ENCODE data around the gene MEF2D.

The MEF2D gene

DNA sequence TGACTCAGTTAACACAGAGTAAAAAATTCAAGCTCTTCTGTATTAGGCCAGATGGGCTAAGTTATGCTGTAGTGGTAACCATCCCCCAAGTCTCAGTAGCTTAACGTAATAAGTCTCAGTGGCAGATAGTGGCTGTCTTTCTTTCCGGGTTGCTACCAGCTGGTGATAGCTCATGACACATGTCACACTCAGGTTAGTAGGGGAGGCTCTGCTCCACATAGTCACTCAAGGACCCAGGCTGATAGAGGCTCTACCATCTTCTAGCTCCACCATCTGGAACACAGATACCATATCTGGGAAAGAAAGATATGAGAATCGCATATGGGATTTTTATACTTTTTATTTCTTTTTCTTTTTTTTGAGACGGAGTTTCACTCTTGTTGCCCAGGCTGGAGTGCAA is 16.2 kb upstream of the MEF2D start:
- in situ Hi-C loops (cut with HindIII; ENCODE audit: low pct_ligation_motif_present, low sequenced_read_pairs): no loop called here
- no peak for DNase-seq
- H3K4me3 ChIP-seq (ENCODE audit: low read depth, low read length): no peak overlapping the region

DNA sequence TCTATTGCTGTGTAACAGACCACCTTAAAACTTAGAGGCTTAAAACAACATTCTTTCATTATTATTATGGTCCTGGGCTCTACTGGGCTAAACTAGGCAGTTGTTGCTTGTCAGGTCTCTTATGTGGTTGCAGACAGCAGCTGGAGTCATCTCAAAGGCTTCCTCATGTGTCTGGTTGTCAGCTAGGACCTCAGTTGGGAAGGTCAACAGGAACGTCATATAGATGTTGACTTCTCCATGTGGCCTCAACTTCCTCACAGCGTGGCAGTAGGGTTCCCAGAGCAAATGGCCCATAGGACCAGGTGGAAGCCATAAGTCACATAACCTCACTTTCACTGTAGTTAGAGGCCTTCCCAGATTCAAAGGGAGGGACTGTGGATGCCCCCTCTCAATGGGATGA is 15.4 kb upstream of the MEF2D start:
- H3K4me3 ChIP-seq (ENCODE audit: low read depth, low read length): no peak overlapping the region
- TF ChIP-seq, protein P1, sequence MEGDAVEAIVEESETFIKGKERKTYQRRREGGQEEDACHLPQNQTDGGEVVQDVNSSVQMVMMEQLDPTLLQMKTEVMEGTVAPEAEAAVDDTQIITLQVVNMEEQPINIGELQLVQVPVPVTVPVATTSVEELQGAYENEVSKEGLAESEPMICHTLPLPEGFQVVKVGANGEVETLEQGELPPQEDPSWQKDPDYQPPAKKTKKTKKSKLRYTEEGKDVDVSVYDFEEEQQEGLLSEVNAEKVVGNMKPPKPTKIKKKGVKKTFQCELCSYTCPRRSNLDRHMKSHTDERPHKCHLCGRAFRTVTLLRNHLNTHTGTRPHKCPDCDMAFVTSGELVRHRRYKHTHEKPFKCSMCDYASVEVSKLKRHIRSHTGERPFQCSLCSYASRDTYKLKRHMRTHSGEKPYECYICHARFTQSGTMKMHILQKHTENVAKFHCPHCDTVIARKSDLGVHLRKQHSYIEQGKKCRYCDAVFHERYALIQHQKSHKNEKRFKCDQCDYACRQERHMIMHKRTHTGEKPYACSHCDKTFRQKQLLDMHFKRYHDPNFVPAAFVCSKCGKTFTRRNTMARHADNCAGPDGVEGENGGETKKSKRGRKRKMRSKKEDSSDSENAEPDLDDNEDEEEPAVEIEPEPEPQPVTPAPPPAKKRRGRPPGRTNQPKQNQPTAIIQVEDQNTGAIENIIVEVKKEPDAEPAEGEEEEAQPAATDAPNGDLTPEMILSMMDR (IDR thresholded peaks at IDR 0.05; ENCODE audit: low read depth, low read length, missing control alignments): no peak
- in situ Hi-C loops (cut with HindIII; ENCODE audit: low pct_ligation_motif_present, low sequenced_read_pairs): no loop called here

More for the DNA sequence above, 16.2 kb upstream of the MEF2D start:
- H3K36me3 ChIP-seq (replicated peaks): no peaks in the 10 kb centered on the region
- TF ChIP-seq, protein P1 (IDR thresholded peaks at IDR 0.05; ENCODE audit: low read depth, low read length, missing control alignments): no peak
- H3K27ac ChIP-seq: no peak overlapping the region
- H3K27me3 ChIP-seq (replicated peaks): no peaks in the 10 kb centered on the region

DNA sequence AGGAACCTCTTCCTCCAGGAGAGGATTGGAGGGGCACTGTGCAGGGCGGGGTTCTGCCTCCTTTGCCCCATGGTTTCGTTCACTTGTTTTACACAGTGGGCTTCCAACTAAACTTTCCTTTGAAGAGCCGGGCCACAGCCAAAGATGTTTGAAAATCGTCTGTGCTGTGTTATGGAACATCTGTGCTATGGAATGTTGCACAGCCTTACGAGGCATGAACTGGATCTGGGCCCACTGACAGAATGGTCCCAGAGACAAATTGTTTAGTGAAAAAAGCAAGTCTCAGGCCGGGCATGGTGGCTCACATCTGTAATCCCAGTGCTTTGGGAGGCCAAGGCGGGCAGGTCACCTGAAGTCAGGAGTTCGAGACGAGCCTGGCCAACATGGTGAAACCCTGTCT is 12.6 kb upstream of the MEF2D start:
- TF ChIP-seq, protein P1 (IDR thresholded peaks at IDR 0.05; ENCODE audit: low read depth, low read length, missing control alignments): no peak
- DNase-seq: no peak
- H3K36me3 ChIP-seq (replicated peaks): no peaks in the 10 kb centered on the region
- in situ Hi-C loops (cut with HindIII; ENCODE audit: low pct_ligation_motif_present, low sequenced_read_pairs): no loop called here
- H3K4me3 ChIP-seq (ENCODE audit: low read depth, low read length): no peak overlapping the region
- no peaks in the 10 kb centered on the region for H3K27me3 ChIP-seq (replicated peaks)
- H3K27ac ChIP-seq: no peak overlapping the region

More for the DNA sequence above, 15.4 kb upstream of the MEF2D start:
- DNase-seq: no peak
- Histone ChIP-seq H3K27ac (no peak overlapping the region), H3K36me3 (replicated peaks) (no peaks in the 10 kb centered on the region), H3K27me3 (replicated peaks) (no peaks in the 10 kb centered on the region)

DNA sequence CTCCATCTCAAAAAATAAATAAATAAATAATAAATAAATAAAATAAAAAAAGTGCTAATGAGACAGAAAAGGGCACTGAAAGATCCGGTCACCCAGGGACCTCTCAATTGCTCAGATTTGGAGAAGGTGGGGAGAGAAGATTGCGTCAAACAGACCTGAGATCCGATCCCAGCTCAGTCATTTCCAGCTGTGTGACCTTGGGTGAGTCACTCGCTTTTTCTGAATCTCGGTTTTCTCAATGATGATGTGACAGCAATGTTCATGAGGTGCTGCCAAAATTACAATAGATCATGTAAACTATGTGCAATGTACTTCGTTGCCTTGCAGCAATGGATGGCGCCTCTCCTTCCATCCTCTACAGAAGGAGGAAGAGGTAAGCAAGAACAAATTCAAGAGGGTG is 11.1 kb upstream of the MEF2D start:
- H3K4me3 ChIP-seq (ENCODE audit: low read depth, low read length): no peak overlapping the region
- TF ChIP-seq, protein P1 (IDR thresholded peaks at IDR 0.05; ENCODE audit: low read depth, low read length, missing control alignments): no peak
- no peaks in the 10 kb centered on the region for H3K36me3 ChIP-seq (replicated peaks)
- in situ Hi-C loops (cut with HindIII; ENCODE audit: low pct_ligation_motif_present, low sequenced_read_pairs): no loop called here
- no peak overlapping the region for H3K27ac ChIP-seq
- no peaks in the 10 kb centered on the region for H3K27me3 ChIP-seq (replicated peaks)
- DNase-seq: no peak

- no peak for DNase-seq
- H3K27me3 ChIP-seq (replicated peaks): no peaks in the 10 kb centered on the region
- no peak overlapping the region for H3K4me3 ChIP-seq (ENCODE audit: low read depth, low read length)
- TF ChIP-seq, protein P1 (IDR thresholded peaks at IDR 0.05; ENCODE audit: low read depth, low read length, missing control alignments): no peak
- no peaks in the 10 kb centered on the region for H3K36me3 ChIP-seq (replicated peaks)
- in situ Hi-C loops (cut with HindIII; ENCODE audit: low pct_ligation_motif_present, low sequenced_read_pairs): no loop called here
- no peak overlapping the region for H3K27ac ChIP-seq
Observed at GRCh38 chr1:156510709-156511108, 10.1 kb upstream of the MEF2D start.

DNA sequence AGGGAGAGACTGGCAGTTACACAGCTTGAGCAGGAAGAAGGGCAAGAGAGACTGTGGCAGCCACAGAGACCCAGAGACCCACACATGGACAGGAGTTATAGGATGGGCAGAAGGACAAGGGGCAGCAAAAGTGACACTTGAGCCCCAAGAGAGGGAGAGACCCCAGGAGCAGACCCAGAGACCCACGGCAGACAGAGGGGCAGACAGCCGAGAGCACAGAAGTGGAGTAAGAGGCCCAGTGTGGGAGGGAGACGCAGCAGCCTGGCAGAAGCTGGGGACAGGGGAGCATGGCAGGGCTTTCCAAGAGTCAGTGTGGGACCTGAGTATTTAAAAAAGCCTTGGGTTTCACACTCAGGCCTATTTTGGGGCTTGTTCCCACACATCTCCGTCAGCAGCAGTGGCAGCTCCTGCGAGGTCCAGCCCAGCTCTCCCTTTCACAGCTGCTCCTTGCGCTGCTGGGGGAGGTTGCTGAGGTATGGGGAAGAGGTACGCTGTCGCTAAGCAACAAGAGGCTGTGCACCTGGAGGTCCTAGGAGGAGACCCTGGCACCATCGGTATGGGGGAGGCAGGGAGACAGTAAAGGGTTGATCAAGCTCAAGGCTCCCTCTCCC is 9.0 kb upstream of the MEF2D start:
- Histone ChIP-seq H3K36me3 (replicated peaks) (no peaks in the 10 kb centered on the region), H3K27ac (no peak overlapping the region), H3K27me3 (replicated peaks) (no peaks in the 10 kb centered on the region), H3K4me3 (ENCODE audit: low read depth, low read length) (no peak overlapping the region)
- DNase-seq: no peak
- in situ Hi-C loops (cut with HindIII; ENCODE audit: low pct_ligation_motif_present, low sequenced_read_pairs): no loop called here
- TF ChIP-seq, protein P1 (IDR thresholded peaks at IDR 0.05; ENCODE audit: low read depth, low read length, missing control alignments): no peak
